Activated CD8-positive, alpha-beta memory T cell treated with anti-CD3 and anti-CD28 coated beads for 24 hours (primary cell): ENCODE data around the gene PDGFB.

Experiments used
- DNase-seq: peaks from one replicate; pipeline ENCODE4 v3.0.0-alpha.2; 2020

The PDGFB gene

GRCh38 chr22:39244496-39245129 is at the start of gene PDGFB:
Gene PDGFB, minus strand, starts transcription at chr22:39244982. Its CDS starts 1,019 bp downstream, at chr22:39243963.
- DNase-seq: no peak

- no peak for DNase-seq
Measured at GRCh38 chr22:39293766-39294368, 49.1 kb upstream of the PDGFB start.

DNA sequence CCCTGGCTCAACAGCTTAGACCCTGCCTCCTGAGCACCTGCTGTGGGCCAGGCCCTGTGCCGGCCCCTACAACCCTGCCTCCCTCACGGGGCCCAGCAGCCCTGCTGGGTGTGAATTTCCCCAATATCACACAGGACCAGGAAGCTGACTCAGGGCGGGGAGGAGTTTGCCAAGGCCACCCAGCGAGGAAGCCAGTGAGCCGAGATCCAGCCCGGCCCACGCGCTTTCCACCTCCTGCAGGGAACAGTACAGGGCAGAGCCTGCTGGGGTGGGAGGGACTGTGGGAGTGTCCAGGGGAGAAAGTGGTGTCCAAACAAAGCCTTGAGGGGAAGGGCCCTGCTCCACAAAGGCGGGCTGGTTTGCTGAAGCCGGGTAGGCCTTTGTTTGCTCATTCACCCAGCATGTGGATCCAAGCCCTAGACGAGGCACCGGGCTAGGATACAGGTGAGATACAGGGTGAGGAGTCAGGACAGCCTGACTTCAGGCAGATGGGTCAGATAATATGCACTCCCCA is 47.8 kb upstream of the PDGFB start:
- no peak for DNase-seq

DNA sequence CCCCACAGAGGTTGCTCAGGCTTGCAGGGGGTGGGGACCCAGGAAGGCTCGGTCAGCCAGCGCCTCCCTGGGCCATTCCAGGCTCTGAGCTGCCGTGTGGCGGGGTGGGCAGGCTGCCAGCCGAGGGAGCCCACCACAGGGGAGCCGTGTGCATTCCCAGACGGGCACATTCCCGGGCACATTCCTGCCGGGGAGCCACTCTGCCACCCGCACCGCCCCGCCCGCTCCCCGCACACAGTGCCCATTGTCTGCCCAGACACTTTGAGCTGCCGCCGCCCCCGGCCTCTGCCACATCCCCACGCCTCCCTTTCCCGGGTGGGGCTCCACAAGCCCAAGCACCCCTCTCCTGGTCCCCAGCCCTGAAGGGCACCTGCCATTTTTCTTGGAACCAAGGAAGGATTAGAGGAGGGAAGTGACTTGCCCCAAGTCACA is 47.3 kb upstream of the PDGFB start:
- no peak for DNase-seq

- no peak for DNase-seq
Measured at GRCh38 chr22:39291523-39291922, 46.7 kb upstream of the PDGFB start.

DNA sequence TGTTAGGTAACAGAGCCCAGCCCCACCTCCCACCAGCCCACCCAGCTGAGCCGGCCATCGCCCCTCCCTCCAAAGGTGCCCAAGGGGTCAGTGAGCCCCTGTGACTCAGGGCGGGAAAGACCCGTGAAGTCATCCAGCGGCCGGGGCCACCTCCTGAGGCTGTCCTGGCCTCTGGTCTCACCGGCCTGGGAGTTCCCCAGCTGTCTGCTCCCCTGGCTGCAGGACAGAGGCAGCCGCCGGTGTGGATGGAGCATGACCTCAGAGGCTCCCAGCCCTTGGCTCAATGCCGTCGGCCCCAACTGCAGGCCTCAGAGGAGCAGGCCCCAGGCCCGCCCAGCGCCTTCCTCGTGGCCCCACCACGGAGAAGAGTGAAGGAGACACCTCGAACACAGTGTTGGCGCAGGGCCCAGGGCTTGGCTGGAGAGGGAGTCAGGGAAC is 46.0 kb upstream of the PDGFB start:
- no peak for DNase-seq

DNA sequence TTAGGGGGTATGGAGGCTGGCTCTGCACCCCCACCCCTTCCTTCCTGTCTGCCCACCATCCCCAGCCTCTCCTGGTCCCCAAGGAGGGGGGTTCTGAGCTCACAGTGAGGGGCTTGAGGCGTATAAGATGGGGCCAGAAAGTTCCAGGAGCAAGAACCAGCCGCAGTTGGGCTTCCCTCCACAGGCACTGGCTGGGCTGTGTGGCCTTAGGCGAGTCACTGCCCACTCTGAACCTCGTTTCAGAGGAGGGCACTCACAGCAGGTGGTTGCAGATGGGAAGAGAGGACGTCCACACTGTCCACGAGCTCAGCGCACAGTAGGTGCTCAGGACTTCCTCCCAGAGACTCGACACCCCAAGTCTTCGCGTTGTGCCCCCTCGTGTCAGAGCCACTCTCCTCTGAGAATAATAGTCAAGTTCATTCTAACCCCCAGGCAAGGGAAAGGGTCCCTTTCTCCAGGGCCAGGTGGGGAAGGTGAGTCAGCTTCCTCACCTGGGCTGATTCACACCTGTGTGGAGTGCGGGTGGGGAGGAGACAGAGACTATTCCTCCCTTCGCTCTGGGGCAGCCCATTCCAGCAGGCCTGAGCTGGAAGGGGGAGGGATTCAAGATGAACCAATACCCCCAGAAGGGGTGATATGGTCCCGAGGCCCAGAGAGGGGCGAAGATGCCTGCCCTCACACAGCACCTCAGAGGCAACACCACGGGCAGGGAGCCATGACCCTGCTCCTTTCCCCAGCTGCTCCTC is 45.4 kb upstream of the PDGFB start:
- DNase-seq: no peak

DNA sequence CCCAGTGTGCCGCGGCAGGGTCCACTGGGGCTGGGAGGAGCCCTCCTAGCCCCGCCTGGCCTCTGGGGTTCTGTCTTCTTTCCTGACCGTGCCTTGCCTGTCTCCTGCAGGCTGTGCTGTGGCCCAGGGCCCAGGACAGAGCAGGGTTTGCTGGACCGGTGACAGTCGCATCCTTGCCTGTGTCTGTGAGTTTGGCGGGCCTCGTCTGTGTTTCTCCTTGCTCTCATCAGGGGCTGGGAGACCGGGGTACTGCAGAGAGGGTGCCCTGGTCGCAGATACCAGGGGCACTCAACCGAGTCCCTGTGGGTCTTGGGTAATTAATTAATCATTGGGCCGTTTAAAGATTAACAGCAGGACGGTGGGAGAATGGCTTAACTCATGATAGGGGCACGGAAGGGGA is 44.8 kb upstream of the PDGFB start:
- DNase-seq: no peak

DNA sequence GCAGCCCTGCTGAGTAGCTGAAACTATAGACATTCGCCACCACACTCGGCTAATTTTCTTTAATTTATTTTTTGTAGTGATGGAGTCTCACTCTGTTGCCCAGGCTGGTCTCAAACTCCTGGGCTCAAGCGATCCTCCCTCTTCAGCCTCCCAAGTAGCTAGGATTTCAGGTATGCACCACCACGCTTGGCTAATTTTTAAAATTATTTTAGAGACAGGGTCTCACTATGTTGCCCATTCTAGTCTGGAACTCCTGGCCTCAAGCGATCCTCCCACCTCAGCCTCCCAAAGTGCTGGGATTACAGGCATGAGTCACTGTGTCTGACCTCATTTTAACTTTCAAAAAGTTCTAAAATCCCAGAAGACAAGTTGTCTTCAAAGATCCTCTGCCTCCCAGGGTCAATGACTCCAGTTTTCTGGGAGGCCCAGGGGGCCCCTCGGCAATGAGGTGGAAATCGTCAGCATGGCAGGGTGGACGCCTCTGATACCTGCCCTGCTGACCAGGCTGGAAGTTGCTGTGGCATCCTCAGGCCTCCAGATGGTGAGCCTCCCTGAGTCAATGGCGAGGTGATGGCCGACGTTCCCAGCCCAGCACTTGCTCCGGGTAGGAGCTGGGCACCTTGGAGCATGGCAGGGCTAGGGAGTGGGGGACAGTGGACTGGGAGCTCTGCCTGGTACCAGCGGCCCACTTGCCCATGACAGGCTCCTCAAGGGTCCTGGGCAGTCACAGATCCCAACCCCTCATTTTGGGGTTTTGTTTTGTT is 43.5 kb upstream of the PDGFB start:
- no peak for DNase-seq

DNA sequence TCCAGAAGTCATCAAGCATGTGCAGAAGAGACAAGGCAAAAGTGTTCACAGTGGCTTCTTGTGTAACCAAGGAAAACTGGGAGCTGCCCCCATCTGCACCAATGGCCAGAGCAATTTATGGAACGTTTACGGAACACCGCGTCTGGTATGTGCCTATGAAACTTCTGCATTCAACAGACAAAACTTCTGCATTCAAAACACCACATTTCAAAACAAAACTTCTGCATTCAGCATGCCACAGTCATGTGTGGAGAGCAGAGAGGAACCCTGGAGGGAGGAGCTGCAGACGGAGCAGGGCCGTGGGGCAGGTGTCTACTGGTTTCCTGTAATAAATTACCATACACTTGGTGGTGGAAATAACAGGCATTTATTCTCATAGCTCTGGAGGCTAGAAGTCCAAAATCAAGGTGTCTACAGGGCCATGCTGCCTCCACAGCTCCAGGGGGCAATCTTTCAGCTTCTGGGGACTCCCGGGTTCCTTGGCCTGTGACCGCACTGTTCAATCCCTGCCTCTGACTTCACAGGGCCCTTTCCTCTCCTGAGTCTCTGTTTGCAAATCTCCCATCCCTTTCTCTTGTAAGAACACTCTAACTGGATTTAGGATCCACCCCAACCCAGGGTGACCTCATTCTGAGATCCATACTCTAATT is 42.4 kb upstream of the PDGFB start:
- no peak for DNase-seq

- DNase-seq: no peak
Measured at GRCh38 chr22:39284983-39285382, 40.2 kb upstream of the PDGFB start.

GRCh38 chr22:39284142-39284980 is 39.6 kb upstream of the PDGFB start:
- DNase-seq: no peak

- no peak for DNase-seq
Measured at GRCh38 chr22:39283322-39284141, 38.8 kb upstream of the PDGFB start.

- no peak for DNase-seq
Measured at GRCh38 chr22:39282645-39283321, 38.0 kb upstream of the PDGFB start.

DNA sequence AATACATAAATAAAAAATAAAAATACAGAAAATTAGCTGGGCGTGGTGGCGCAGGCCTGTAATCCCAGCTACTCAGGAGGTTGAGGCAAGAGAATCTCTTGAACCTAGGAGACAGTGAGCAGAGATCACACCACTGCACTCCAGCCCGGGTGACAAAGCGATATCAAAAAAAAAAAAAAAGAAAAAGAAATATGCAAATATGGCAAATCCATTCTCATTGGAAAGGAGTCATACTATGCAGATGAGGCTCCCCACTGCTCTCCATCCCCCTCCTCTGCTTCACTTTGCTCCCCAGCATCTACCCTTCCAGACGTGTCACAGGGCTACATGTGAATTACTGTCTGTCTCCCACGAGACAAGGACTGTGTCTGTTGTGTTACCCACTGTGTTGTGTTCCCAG is 36.3 kb upstream of the PDGFB start:
- no peak for DNase-seq

DNA sequence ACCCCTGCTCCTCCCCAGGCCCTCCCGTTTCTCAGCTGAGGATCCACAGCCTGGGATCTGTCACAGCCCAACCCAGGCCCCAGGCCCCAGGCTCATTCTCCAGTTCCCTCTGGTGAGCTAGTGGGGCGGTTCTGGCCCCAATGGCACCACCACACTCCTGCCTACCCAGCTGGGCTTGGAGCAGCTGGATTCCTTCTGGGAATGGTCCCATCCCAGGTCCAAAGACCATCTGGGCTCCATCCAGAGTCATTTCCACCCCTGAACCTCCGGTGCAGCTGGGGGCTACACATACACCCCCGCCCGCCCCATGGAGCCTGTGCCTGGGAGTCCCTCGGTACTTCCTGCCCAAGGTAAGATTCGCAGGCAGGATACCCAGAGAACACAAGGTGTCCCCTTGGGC is 35.5 kb upstream of the PDGFB start:
- DNase-seq: no peak

GRCh38 chr22:39279170-39279850 is 34.5 kb upstream of the PDGFB start:
- DNase-seq: no peak

GRCh38 chr22:39278040-39278439 is 33.3 kb upstream of the PDGFB start:
- DNase-seq: no peak

DNA sequence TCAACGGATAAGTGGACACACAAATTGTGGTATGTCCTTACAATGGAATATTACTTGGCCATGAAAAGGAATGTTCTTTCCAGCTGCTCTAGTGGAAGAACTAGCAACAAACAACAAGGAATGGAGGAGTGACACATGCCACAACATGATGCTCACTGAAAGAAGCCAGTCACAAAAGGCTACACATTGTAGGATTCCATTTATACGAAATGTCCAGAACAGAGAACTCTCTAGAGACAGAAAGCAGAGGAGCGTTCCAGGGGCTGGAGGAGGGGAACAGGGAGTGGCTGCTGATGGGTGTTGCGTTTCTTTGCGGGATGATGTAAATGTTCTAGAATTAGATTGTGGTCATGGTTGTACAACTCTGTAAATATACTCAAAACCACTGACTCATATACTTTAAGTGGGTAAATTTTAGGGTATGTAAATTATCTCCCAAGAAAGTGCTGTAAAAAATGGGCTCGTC is 32.4 kb upstream of the PDGFB start:
- no peak for DNase-seq
